Measurements from ENCODE around the gene SH3RF3.

The SH3RF3 gene

GRCh38 chr2:109282865-109283264, 153.9 kb downstream of the SH3RF3 start:
- no peak overlapping the region for H2BK120ac ChIP-seq (ENCODE audit: low read depth, low read length)

DNA sequence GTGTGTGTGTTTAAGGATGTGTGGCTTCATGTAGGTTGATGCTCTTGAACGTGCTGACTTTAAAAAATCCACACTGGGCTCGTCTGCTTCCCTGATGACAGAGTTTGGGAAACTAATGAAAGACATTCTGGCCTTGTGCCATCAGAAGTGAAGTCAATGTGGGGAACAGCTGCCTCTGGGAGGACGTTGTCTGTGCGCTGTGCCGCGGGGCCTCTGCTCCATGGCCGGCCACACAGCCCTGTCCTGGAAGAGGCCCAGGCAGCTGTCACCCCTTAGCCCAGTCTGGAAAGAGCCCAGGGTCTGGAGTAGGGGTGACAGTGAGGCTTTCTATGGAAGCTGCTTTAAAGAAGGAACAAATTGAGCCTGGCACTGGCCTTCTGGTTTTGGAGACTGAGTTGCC, 155.8 kb downstream of the SH3RF3 start:
- no peak overlapping the region for H4K91ac ChIP-seq (ENCODE audit: low read depth, low read length, poor library complexity)
- no peak overlapping the region for H2BK5ac ChIP-seq (ENCODE audit: low read length)
- H3K23ac ChIP-seq (ENCODE audit: low read depth, low read length, poor library complexity) = no peak overlapping the region
- H2BK15ac ChIP-seq (ENCODE audit: low read length) = no peak overlapping the region
- no peaks in the 10 kb centered on the region for H3K9me3 ChIP-seq (replicated peaks in 1 of 2; ENCODE audit: control insufficient read depth in 2 of 2, insufficient read depth in 1 of 2, low read depth in 1 of 2, low read length in 2 of 2)
- H3K4me2 ChIP-seq (ENCODE audit: insufficient read depth, low read length, poor library complexity, severe bottlenecking) = no peak overlapping the region
- H3K79me1 ChIP-seq (ENCODE audit: low read depth, low read length) = no peaks in the 10 kb centered on the region
- no peak overlapping the region for H2BK120ac ChIP-seq (ENCODE audit: low read depth, low read length)
- no peak overlapping the region for H4K8ac ChIP-seq (ENCODE audit: low read depth, low read length)
- peaks cover 2 to 11% of the 10 kb centered on the region in 2 donors for H3K4me1 ChIP-seq (ENCODE audit: control insufficient read depth in 2 of 2, insufficient read depth in 1 of 2, low read depth in 1 of 2, low read length in 2 of 2)
- no peak overlapping the region for H3K4ac ChIP-seq (ENCODE audit: low read length)
- H2BK12ac ChIP-seq (ENCODE audit: low read length) = no peak overlapping the region
- H3K14ac ChIP-seq (ENCODE audit: low read length) = no peak overlapping the region
- DNase-seq (ENCODE audit: low spot score) = no peak
- H3K36me3 ChIP-seq (replicated peaks in 1 of 2; ENCODE audit: control insufficient read depth in 2 of 2, insufficient read depth in 2 of 2, low read length in 2 of 2) = no peaks in the 10 kb centered on the region
- WGBS, 2 donors (ENCODE audit: extremely low coverage in 2 of 2, insufficient read length in 2 of 2, insufficient replicate concordance in 1 of 2) = no CpG with 5 or more reads among the region's 7 CpGs
- H2AK5ac ChIP-seq (ENCODE audit: low read depth, low read length) = no peak overlapping the region
- H2AFZ ChIP-seq (ENCODE audit: low read length) = no peak overlapping the region
- no peak overlapping the region for H3K9ac ChIP-seq (ENCODE audit: low read depth, low read length, poor library complexity)
- no peak overlapping the region for H3K4me3 ChIP-seq (ENCODE audit: low read length in 2 of 2)
- H3K27me3 ChIP-seq (ENCODE audit: control insufficient read depth in 3 of 3, insufficient read depth in 3 of 3, low read depth in 1 of 3, low read length in 3 of 3) = no peaks in the 10 kb centered on the region
- no peak overlapping the region for H3K18ac ChIP-seq (ENCODE audit: low read length)
- H3K27ac ChIP-seq (replicated peaks; ENCODE audit: low read length) = no peak overlapping the region

More at GRCh38 chr2:109282865-109283264, 153.9 kb downstream of the SH3RF3 start:
- Histone ChIP-seq H4K91ac (ENCODE audit: low read depth, low read length, poor library complexity) (no peak overlapping the region), H3K27me3 (ENCODE audit: control insufficient read depth in 3 of 3, insufficient read depth in 3 of 3, low read depth in 1 of 3, low read length in 3 of 3) (no peaks in the 10 kb centered on the region), H3K4ac (ENCODE audit: low read length) (no peak overlapping the region), H3K14ac (ENCODE audit: low read length) (no peak overlapping the region), H3K4me2 (ENCODE audit: insufficient read depth, low read length, poor library complexity, severe bottlenecking) (no peak overlapping the region), H3K79me1 (ENCODE audit: low read depth, low read length) (no peaks in the 10 kb centered on the region), H2AK5ac (ENCODE audit: low read depth, low read length) (no peak overlapping the region), H3K23ac (ENCODE audit: low read depth, low read length, poor library complexity) (no peak overlapping the region), H3K9ac (ENCODE audit: low read depth, low read length, poor library complexity) (no peak overlapping the region), H3K36me3 (replicated peaks in 1 of 2; ENCODE audit: control insufficient read depth in 2 of 2, insufficient read depth in 2 of 2, low read length in 2 of 2) (no peaks in the 10 kb centered on the region), H3K27ac (replicated peaks; ENCODE audit: low read length) (no peak overlapping the region), H2BK12ac (ENCODE audit: low read length) (no peak overlapping the region), H3K4me1 (ENCODE audit: control insufficient read depth in 2 of 2, insufficient read depth in 1 of 2, low read depth in 1 of 2, low read length in 2 of 2) (peaks cover 7 to 8% of the 10 kb centered on the region in 2 donors), H2AFZ (ENCODE audit: low read length) (no peak overlapping the region), H2BK15ac (ENCODE audit: low read length) (no peak overlapping the region), H3K4me3 (ENCODE audit: low read length in 2 of 2) (no peak overlapping the region), H2BK5ac (ENCODE audit: low read length) (no peak overlapping the region), H3K9me3 (replicated peaks in 1 of 2; ENCODE audit: control insufficient read depth in 2 of 2, insufficient read depth in 1 of 2, low read depth in 1 of 2, low read length in 2 of 2) (no peaks in the 10 kb centered on the region), H3K18ac (ENCODE audit: low read length) (no peak overlapping the region), H4K8ac (ENCODE audit: low read depth, low read length) (no peak overlapping the region)
- DNase-seq (ENCODE audit: low spot score) = no peak
- no CpG with 5 or more reads among the region's 4 CpGs for WGBS, 2 donors (ENCODE audit: extremely low coverage in 2 of 2, insufficient read length in 2 of 2, insufficient replicate concordance in 1 of 2)

- H2BK120ac ChIP-seq (ENCODE audit: low read depth, low read length) = no peak overlapping the region
- no peak overlapping the region for H2BK5ac ChIP-seq (ENCODE audit: low read length)
- no peaks in the 10 kb centered on the region for H3K36me3 ChIP-seq (replicated peaks in 1 of 2; ENCODE audit: control insufficient read depth in 2 of 2, insufficient read depth in 2 of 2, low read length in 2 of 2)
- no peak overlapping the region for H2AK5ac ChIP-seq (ENCODE audit: low read depth, low read length)
- H2BK15ac ChIP-seq (ENCODE audit: low read length) = no peak overlapping the region
- no peak overlapping the region for H4K91ac ChIP-seq (ENCODE audit: low read depth, low read length, poor library complexity)
- peak overlapping the region; percentile 22 for H3K9ac ChIP-seq (ENCODE audit: low read depth, low read length, poor library complexity)
- no peaks in the 10 kb centered on the region for H3K9me3 ChIP-seq (replicated peaks in 1 of 2; ENCODE audit: control insufficient read depth in 2 of 2, insufficient read depth in 1 of 2, low read depth in 1 of 2, low read length in 2 of 2)
- no peaks in the 10 kb centered on the region for H3K27me3 ChIP-seq (ENCODE audit: control insufficient read depth in 3 of 3, insufficient read depth in 3 of 3, low read depth in 1 of 3, low read length in 3 of 3)
- no peak for DNase-seq (ENCODE audit: low spot score)
- no peak overlapping the region for H3K23ac ChIP-seq (ENCODE audit: low read depth, low read length, poor library complexity)
- H2AFZ ChIP-seq (ENCODE audit: low read length) = no peak overlapping the region
- H3K4me3 ChIP-seq (ENCODE audit: low read length in 2 of 2) = no peak overlapping the region
- H3K18ac ChIP-seq (ENCODE audit: low read length) = no peak overlapping the region
- H3K27ac ChIP-seq (replicated peaks; ENCODE audit: low read length) = no peak overlapping the region
- H3K4me1 ChIP-seq (ENCODE audit: control insufficient read depth in 2 of 2, insufficient read depth in 1 of 2, low read depth in 1 of 2, low read length in 2 of 2) = peaks cover 2 to 11% of the 10 kb centered on the region in 2 donors
- no peak overlapping the region for H3K4me2 ChIP-seq (ENCODE audit: insufficient read depth, low read length, poor library complexity, severe bottlenecking)
- no peak overlapping the region for H4K8ac ChIP-seq (ENCODE audit: low read depth, low read length)
- H2BK12ac ChIP-seq (ENCODE audit: low read length) = no peak overlapping the region
- no CpG with 5 or more reads among the region's 11 CpGs for WGBS, 2 donors (ENCODE audit: extremely low coverage in 2 of 2, insufficient read length in 2 of 2, insufficient replicate concordance in 1 of 2)
- H3K4ac ChIP-seq (ENCODE audit: low read length) = no peak overlapping the region
- H3K14ac ChIP-seq (ENCODE audit: low read length) = peak overlapping the region; percentile 26
- no peaks in the 10 kb centered on the region for H3K79me1 ChIP-seq (ENCODE audit: low read depth, low read length)
Measured at GRCh38 chr2:109285244-109285651, 156.2 kb downstream of the SH3RF3 start.

GRCh38 chr2:109287413-109287812, 158.4 kb downstream of the SH3RF3 start:
- Histone ChIP-seq H3K4me1 (ENCODE audit: control insufficient read depth in 2 of 2, insufficient read depth in 1 of 2, low read depth in 1 of 2, low read length in 2 of 2) (peaks cover 2 to 11% of the 10 kb centered on the region in 2 donors), H2BK12ac (ENCODE audit: low read length) (no peak overlapping the region), H2BK15ac (ENCODE audit: low read length) (no peak overlapping the region), H3K4ac (ENCODE audit: low read length) (no peak overlapping the region), H2BK5ac (ENCODE audit: low read length) (no peak overlapping the region), H3K18ac (ENCODE audit: low read length) (no peak overlapping the region), H3K23ac (ENCODE audit: low read depth, low read length, poor library complexity) (no peak overlapping the region), H3K14ac (ENCODE audit: low read length) (no peak overlapping the region), H4K8ac (ENCODE audit: low read depth, low read length) (no peak overlapping the region), H3K9me3 (replicated peaks in 1 of 2; ENCODE audit: control insufficient read depth in 2 of 2, insufficient read depth in 1 of 2, low read depth in 1 of 2, low read length in 2 of 2) (no peaks in the 10 kb centered on the region), H3K27ac (replicated peaks; ENCODE audit: low read length) (no peak overlapping the region), H2AK5ac (ENCODE audit: low read depth, low read length) (no peak overlapping the region), H3K79me1 (ENCODE audit: low read depth, low read length) (no peaks in the 10 kb centered on the region), H3K9ac (ENCODE audit: low read depth, low read length, poor library complexity) (no peak overlapping the region), H4K91ac (ENCODE audit: low read depth, low read length, poor library complexity) (no peak overlapping the region), H3K4me2 (ENCODE audit: insufficient read depth, low read length, poor library complexity, severe bottlenecking) (no peak overlapping the region), H3K36me3 (replicated peaks in 1 of 2; ENCODE audit: control insufficient read depth in 2 of 2, insufficient read depth in 2 of 2, low read length in 2 of 2) (no peaks in the 10 kb centered on the region), H3K27me3 (ENCODE audit: control insufficient read depth in 3 of 3, insufficient read depth in 3 of 3, low read depth in 1 of 3, low read length in 3 of 3) (no peaks in the 10 kb centered on the region), H2AFZ (ENCODE audit: low read length) (no peak overlapping the region), H2BK120ac (ENCODE audit: low read depth, low read length) (no peak overlapping the region), H3K4me3 (ENCODE audit: low read length in 2 of 2) (no peak overlapping the region)
- no CpG with 5 or more reads among the region's 5 CpGs for WGBS, 2 donors (ENCODE audit: extremely low coverage in 2 of 2, insufficient read length in 2 of 2, insufficient replicate concordance in 1 of 2)
- DNase-seq (ENCODE audit: low spot score) = no peak
